Neural progenitor cell (in vitro differentiated cells): ENCODE data around the gene OPA1. TPM values are rescaled to one million over a fixed set of nuclear protein-coding genes. Genes with fewer than 3 reads are reported as not detected.

Experiments
- DNase-seq: peaks from one replicate; pipeline ENCODE4 v3.0.0-alpha.2; 2016; ENCODE audit warnings: low spot score
- H2AFZ ChIP-seq: fragments of 200-600 bp; sonication (generic); replicated peaks from 2 replicates; pipeline ENCODE4 v1.6.1; 2016; ENCODE audit warnings: antibody characterized with exemption
- H3F3A ChIP-seq: fragments of 200-600 bp; sonication (generic); 2 replicates; pipeline ENCODE4 v1.6.1; 2016; ENCODE audit warnings: antibody characterized with exemption, low read depth
- H3K27ac ChIP-seq: fragments of 200-600 bp; sonication (generic); 2 replicates; pipeline ENCODE4 v1.5.1; 2016; ENCODE audit warnings: mild to moderate bottlenecking
- H3K27me3 ChIP-seq: fragments of 200-600 bp; sonication (generic); 2 replicates; pipeline ENCODE4 v1.6.1; 2016; ENCODE audit warnings: mild to moderate bottlenecking, moderate library complexity
- H3K36me3 ChIP-seq: fragments of 200-600 bp; sonication (generic); 2 replicates; pipeline ENCODE4 v1.5.1; 2016
- H3K4me1 ChIP-seq: fragments of 200-600 bp; sonication (generic); 2 replicates; pipeline ENCODE4 v1.6.1; 2016; ENCODE audit warnings: mixed run types
- H3K4me2 ChIP-seq: fragments of 200-600 bp; sonication (generic); 2 replicates; pipeline ENCODE4 v1.6.1; 2016
- H3K4me3 ChIP-seq: fragments of 200-600 bp; sonication (generic); 2 replicates; pipeline ENCODE4 v1.5.1; 2016
- H3K79me2 ChIP-seq: fragments of 200-600 bp; sonication (generic); 2 replicates; pipeline ENCODE4 v1.6.1; 2016; ENCODE audit warnings: low read depth
- H3K9ac ChIP-seq: fragments of 200-600 bp; sonication (generic); 2 replicates; pipeline ENCODE4 v1.6.1; 2016
- H3K9me3 ChIP-seq: fragments of 200-600 bp; sonication (generic); 2 replicates; pipeline ENCODE4 v1.5.1; 2016; ENCODE audit warnings: low read depth
- H4K20me1 ChIP-seq: fragments of 200-600 bp; sonication (generic); 2 replicates; pipeline ENCODE4 v1.6.1; 2016; ENCODE audit warnings: low read depth
- H3K27ac Mint-ChIP-seq: 3 replicates; pipeline ENCODE4 v1.8.0; 2021; ENCODE audit warnings: mixed read lengths
- H3K27me3 Mint-ChIP-seq: 2 replicates; pipeline ENCODE4 v1.8.0; 2022; ENCODE audit warnings: low read depth, mild to moderate bottlenecking, inconsistent platforms, moderate library complexity, mixed read lengths; ENCODE audit not compliant: insufficient read depth
- H3K36me3 Mint-ChIP-seq: 3 replicates; pipeline ENCODE4 v1.8.0; 2021; ENCODE audit warnings: mixed read lengths
- H3K4me1 Mint-ChIP-seq: 3 replicates; pipeline ENCODE4 v1.8.0; 2021; ENCODE audit warnings: mixed read lengths
- H3K4me3 Mint-ChIP-seq: 3 replicates; pipeline ENCODE4 v1.8.0; 2021; ENCODE audit warnings: mild to moderate bottlenecking, moderate library complexity, mixed read lengths
- H3K9me3 Mint-ChIP-seq: 3 replicates; pipeline ENCODE4 v1.8.0; 2020; ENCODE audit warnings: mixed read lengths
- EZH2 ChIP-seq: fragments of 200-600 bp; sonication (generic); IDR thresholded peaks from 2 replicates; pipeline ENCODE4 v1.6.1; 2017; ENCODE audit warnings: antibody characterized with exemption, mild to moderate bottlenecking, moderate library complexity
- EZH2phosphoT487 ChIP-seq: fragments of 200-600 bp; sonication (generic); IDR thresholded peaks from 2 replicates; pipeline ENCODE4 v1.6.1; 2017; ENCODE audit warnings: antibody characterized with exemption
- total RNA-seq: library from RNA; depleted of rRNA; stranded (reverse); fragments of >200 nt; gene quantifications from 2 replicates; pipeline ENCODE4 v1.2.3, GENCODE V29; 2015; ENCODE audit warnings: low replicate concordance
- TF ChIP-seq, protein P1 (sequence below): fragments of 200-600 bp; sonication (generic); IDR thresholded peaks from 2 replicates; pipeline ENCODE4 v1.5.1; 2017; ENCODE audit warnings: antibody characterized with exemption, mild to moderate bottlenecking

Gene OPA1
- total RNA-seq, 1 donor from 2014 or later, result 125 TPM

DNA sequence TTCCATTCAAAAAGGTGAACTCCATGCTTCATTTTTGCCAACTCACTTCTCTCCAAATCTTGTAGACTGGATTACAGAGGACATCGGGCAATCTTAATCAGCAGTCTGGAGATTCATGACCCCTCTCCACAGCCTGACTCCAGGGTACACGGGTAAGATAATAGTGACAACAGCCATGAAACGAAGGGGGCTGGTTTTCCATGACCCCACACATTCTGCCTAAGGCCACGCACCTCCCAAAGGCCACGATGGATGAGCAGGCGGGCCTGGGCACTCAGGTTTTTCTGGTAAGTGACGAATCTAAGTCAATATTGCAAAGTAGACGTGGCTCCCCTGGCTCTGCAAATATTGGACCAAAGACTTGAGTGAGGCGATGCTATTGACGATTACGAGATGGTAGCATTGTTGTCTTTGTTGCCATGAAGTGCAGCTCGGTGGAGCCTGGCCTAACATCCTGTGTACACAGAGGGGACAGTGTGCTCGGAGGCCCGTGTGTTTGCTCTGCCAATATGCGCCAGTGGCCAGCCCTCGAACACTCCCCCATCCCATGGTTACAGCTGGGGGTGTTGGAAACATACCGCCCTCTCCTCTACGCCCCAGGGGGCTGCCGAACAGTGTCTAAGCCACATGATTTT is 119.1 kb downstream of the OPA1 start:
- H3K4me1 Mint-ChIP-seq, result peaks cover 44% of the 10 kb centered on the region
- no peak overlapping the region for H3K27ac ChIP-seq
- peaks cover 7% of the 10 kb centered on the region for H3K36me3 Mint-ChIP-seq
- peaks cover 37% of the 10 kb centered on the region for H3F3A ChIP-seq
- H3K9ac ChIP-seq, result no peak overlapping the region
- peaks cover 33% of the 10 kb centered on the region for H3K4me1 ChIP-seq
- no peaks in the 10 kb centered on the region for H3K36me3 ChIP-seq
- peaks cover 50% of the 10 kb centered on the region for H3K27me3 ChIP-seq
- H3K4me3 Mint-ChIP-seq, result no peak overlapping the region
- H3K9me3 Mint-ChIP-seq, result peaks cover 31% of the 10 kb centered on the region
- H3K27me3 Mint-ChIP-seq, result peaks cover 44% of the 10 kb centered on the region
- peak overlapping the region; percentile 88 for H3K27ac Mint-ChIP-seq
- peaks cover 12% of the 10 kb centered on the region for H3K9me3 ChIP-seq
- H2AFZ ChIP-seq, result no peak overlapping the region
- DNase-seq, result no peak
- no peak overlapping the region for H3K4me3 ChIP-seq
- peaks cover 19% of the 10 kb centered on the region for H4K20me1 ChIP-seq
- H3K4me2 ChIP-seq, result peak overlapping the region; percentile 73
- no peaks in the 10 kb centered on the region for H3K79me2 ChIP-seq
- TF ChIP-seq, protein P1, sequence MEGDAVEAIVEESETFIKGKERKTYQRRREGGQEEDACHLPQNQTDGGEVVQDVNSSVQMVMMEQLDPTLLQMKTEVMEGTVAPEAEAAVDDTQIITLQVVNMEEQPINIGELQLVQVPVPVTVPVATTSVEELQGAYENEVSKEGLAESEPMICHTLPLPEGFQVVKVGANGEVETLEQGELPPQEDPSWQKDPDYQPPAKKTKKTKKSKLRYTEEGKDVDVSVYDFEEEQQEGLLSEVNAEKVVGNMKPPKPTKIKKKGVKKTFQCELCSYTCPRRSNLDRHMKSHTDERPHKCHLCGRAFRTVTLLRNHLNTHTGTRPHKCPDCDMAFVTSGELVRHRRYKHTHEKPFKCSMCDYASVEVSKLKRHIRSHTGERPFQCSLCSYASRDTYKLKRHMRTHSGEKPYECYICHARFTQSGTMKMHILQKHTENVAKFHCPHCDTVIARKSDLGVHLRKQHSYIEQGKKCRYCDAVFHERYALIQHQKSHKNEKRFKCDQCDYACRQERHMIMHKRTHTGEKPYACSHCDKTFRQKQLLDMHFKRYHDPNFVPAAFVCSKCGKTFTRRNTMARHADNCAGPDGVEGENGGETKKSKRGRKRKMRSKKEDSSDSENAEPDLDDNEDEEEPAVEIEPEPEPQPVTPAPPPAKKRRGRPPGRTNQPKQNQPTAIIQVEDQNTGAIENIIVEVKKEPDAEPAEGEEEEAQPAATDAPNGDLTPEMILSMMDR, result no peak
- TF ChIP-seq EZH2phosphoT487 (no peak), EZH2 (no peak)

- Mint-ChIP-seq H3K27ac (no peak overlapping the region), H3K9me3 (peaks cover 39% of the 10 kb centered on the region), H3K27me3 (peaks cover 41% of the 10 kb centered on the region), H3K4me3 (no peak overlapping the region), H3K4me1 (peaks cover 43% of the 10 kb centered on the region), H3K36me3 (peaks cover 8% of the 10 kb centered on the region)
- Histone ChIP-seq H3K4me3 (no peak overlapping the region), H3K27me3 (peaks cover 41% of the 10 kb centered on the region), H3K79me2 (no peaks in the 10 kb centered on the region), H3K4me2 (no peak overlapping the region), H3K27ac (no peak overlapping the region), H2AFZ (no peak overlapping the region), H3K9ac (no peak overlapping the region), H3K4me1 (peaks cover 33% of the 10 kb centered on the region), H4K20me1 (peaks cover 19% of the 10 kb centered on the region), H3K36me3 (no peaks in the 10 kb centered on the region), H3F3A (peaks cover 37% of the 10 kb centered on the region), H3K9me3 (peaks cover 12% of the 10 kb centered on the region)
- no peak for DNase-seq
- TF ChIP-seq, protein P1, result no peak
- no peak for TF ChIP-seq EZH2
Observed at GRCh38 chr3:193712938-193713337, 119.9 kb downstream of the OPA1 start.

DNA sequence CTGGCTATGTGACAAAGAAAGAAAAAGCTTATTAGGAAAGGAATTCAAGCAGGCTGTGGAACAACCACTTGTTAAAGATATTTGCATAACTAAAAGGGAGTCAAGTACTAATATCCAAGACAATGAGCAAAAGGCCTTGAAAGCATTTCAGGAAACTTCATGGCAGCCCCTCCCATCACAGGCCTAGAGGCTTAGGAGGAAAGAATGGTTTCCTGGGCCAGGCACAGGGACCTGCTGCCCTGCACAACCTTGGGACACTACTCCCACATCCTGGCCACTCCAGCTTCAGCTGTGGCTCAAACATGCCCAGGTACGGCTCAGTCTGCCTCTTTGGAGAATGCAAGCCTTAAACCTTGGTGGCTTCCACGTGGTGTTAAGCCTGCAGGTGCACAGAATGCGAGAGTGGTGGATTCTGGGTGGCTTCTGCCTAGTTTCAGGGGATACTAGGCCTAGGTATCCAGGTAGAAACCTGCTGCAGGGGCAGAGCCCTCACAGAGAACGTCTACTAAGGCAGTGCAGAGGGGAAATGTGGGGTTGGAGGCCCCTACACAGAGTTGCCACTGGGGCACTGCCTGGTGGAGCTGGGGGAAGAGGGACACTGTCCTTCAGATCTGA is 121.6 kb downstream of the OPA1 start:
- no peak overlapping the region for H3K4me3 Mint-ChIP-seq
- DNase-seq, result no peak
- Histone ChIP-seq H4K20me1 (peaks cover 19% of the 10 kb centered on the region), H3K79me2 (no peaks in the 10 kb centered on the region), H2AFZ (no peak overlapping the region), H3K27ac (no peak overlapping the region), H3K36me3 (no peaks in the 10 kb centered on the region), H3K4me3 (no peak overlapping the region), H3K27me3 (peaks cover 24% of the 10 kb centered on the region), H3K9me3 (peaks cover 12% of the 10 kb centered on the region), H3K4me2 (no peak overlapping the region), H3F3A (peaks cover 30% of the 10 kb centered on the region), H3K9ac (no peak overlapping the region), H3K4me1 (peaks cover 27% of the 10 kb centered on the region)
- H3K27me3 Mint-ChIP-seq, result peaks cover 37% of the 10 kb centered on the region
- peaks cover 56% of the 10 kb centered on the region for H3K9me3 Mint-ChIP-seq
- H3K27ac Mint-ChIP-seq, result no peak overlapping the region
- TF ChIP-seq, protein P1, result no peak
- TF ChIP-seq EZH2 (no peak), EZH2phosphoT487 (no peak)
- peaks cover 32% of the 10 kb centered on the region for H3K4me1 Mint-ChIP-seq
- H3K36me3 Mint-ChIP-seq, result peaks cover 13% of the 10 kb centered on the region
